ENCODE measurements around the gene NFIC.
"Not testable (repeated sequence)": the region's sequence is repeated elsewhere in the genome, so short reads cannot be mapped to it uniquely, and the experiment has no call there.

Gene NFIC

DNA sequence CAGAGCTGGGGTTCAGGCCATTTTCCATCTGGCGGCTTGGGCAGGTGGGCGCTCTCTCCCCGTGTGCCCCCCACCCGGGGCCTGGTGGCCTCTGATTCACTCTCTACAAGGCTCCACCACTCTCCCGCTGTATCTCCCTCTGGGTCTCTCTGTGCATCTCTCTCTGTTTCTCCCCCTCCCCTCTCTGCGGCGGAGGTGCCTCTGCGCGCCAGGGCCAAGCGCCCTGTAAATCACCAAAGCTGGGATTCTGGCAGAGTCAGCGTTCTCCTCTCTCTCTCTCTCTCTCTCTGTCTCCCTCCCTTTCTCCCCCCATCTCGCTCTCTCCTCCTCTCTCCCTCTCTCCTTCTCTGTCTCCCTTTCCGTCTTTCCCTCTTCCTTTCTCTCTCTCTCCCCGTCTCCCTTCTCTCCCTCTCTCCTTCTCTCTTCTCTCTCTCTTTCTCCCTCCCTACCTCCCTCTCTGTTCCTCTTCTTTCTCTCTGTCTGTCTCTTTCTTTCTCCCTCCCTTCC, 3.9 kb downstream of the NFIC start:
- Mint-ChIP-seq H3K27me3 (no peaks in the 10 kb centered on the region), H3K9me3 (no peaks in the 10 kb centered on the region), H3K4me3 (no peak overlapping the region), H3K36me3 (ENCODE audit: low read depth) (no peaks in the 10 kb centered on the region), H3K4me1 (ENCODE audit: low read depth) (peaks cover 45% of the 10 kb centered on the region), H3K27ac (no peak overlapping the region)

DNA sequence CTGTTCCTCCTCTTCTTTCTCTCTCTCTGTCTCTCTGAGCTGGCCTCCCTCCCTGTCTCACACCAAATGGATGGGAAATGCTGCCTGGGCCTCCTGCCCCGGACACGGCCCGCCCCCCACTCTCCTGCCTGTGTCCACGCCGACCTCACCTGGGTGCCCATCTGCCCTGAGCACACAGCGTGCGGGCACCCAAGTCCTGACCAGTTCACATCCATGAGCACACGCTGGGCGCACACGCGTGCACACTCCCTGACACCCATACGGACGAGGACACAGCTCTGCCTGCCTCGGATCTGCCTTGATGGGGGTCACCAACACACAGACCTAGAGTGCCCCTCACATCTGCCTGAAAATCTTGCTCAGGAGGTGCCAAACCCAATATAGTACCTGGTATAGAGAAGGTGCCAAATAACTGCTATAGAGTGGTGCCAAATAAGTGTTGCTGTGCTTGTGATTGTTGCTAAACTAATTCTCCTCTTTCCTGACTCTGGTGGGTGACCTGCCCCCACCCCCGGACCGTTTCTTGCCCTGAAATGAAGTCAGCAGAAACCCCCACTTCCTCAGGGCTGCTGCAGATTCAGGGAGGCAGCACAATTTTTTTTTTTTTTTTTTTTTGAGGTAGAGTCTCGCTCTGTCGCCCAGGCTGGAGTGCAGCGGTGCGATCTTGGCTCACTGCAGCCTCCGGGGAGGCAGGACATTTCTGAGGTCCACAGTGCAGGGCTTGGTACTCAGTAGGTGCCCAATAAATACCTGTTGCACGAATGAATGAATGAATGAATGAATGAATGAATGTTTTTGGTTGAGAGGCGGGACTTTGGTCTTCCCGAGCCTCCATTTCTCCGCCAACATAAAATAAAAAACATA, 4.6 kb downstream of the NFIC start:
- Mint-ChIP-seq H3K4me3 (no peak overlapping the region), H3K4me1 (ENCODE audit: low read depth) (peaks cover 40% of the 10 kb centered on the region), H3K27me3 (no peaks in the 10 kb centered on the region)

DNA sequence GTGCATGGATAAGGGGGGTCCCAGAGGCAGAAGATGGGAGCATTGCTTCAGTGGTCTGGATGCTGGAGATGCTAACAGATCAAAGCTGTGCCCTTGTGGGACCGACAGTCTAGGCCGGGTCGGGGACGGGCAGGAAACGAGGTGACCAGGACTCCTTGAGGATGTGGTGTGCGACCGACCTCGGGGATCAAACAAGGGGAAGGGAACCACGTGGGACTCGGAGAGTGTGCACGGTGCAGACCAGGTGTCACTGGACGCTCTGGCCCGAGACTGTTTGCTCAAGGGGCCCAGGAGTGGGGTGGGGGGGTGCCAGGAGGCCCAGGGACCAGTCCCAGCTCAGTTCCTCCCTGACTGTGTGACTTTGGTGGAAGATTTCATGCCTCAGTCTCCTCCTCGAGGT, 6.0 kb downstream of the NFIC start:
- no peaks in the 10 kb centered on the region for H3K36me3 Mint-ChIP-seq (ENCODE audit: low read depth)
- H3K4me1 Mint-ChIP-seq (ENCODE audit: low read depth) = peaks cover 40% of the 10 kb centered on the region
- no peak overlapping the region for H3K27ac Mint-ChIP-seq
- no peaks in the 10 kb centered on the region for H3K27me3 Mint-ChIP-seq
- H3K9me3 Mint-ChIP-seq = no peaks in the 10 kb centered on the region
- H3K4me3 Mint-ChIP-seq = no peak overlapping the region

More for the DNA sequence above, 4.6 kb downstream of the NFIC start:
- Mint-ChIP-seq H3K27ac (peak overlapping the region; percentile 26), H3K9me3 (no peaks in the 10 kb centered on the region), H3K36me3 (ENCODE audit: low read depth) (no peaks in the 10 kb centered on the region)

DNA sequence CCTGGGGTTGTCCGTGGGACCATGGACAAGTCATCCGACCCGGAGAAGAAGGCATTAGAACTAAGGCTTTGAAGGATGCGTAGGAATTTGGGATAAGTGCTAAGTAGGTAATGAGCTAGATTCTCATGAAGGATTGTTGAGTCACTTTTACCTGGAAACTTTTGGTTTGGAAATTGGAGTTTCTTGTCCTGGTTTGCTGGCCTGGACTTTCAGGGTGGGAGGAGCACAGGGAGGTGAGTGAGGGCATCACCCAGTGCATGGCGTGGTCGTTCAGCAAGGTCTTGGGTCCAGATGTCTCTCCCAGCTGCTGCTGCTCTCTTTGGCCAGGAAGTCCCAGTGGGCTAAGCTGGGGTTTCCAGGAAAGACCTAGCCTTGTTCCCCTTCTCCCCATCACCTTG, 7.6 kb downstream of the NFIC start:
- H3K27ac Mint-ChIP-seq = no peak overlapping the region
- no peaks in the 10 kb centered on the region for H3K27me3 Mint-ChIP-seq
- peaks cover 25% of the 10 kb centered on the region for H3K4me1 Mint-ChIP-seq (ENCODE audit: low read depth)
- H3K36me3 Mint-ChIP-seq (ENCODE audit: low read depth) = no peaks in the 10 kb centered on the region
- no peak overlapping the region for H3K4me3 Mint-ChIP-seq
- no peaks in the 10 kb centered on the region for H3K9me3 Mint-ChIP-seq

DNA sequence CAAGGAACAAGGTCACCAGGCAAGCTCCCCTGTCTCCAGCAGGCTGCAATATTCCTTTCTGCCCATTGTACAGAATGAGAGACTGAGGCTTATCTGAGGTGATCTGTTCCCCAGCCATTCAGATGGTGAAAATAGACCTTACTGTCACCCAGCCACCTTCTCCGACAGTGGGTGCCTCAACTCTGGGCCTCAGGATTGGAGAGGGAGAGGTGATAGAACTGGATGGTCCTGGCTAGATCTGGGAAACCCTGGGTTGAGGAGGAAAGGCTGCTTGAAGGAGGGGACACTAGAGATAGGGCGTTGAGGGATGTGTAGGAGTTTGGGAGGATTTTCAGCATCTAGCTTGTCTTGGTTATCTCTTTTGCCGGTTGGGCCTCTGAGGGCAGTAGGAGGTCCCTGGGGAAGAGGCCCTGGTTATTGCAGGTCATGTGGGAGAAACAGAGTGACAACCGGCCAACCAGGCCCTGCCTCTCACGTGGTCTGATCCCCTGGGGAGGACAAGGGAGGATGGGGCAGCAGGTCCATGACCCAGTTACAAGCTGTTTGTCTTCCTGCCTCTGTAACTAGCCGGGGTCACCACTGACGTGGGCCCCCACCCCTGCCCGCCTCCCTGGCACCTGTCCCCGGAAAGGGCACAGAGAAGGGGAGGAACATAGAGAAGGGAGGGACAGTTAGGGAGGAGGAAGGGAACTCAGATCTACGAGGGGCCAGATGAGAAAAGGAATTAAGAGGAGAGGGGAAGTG, 8.2 kb downstream of the NFIC start:
- peaks cover 21% of the 10 kb centered on the region for H3K4me1 Mint-ChIP-seq (ENCODE audit: low read depth)
- H3K27ac Mint-ChIP-seq = no peak overlapping the region
- H3K9me3 Mint-ChIP-seq = no peaks in the 10 kb centered on the region
- H3K27me3 Mint-ChIP-seq = no peaks in the 10 kb centered on the region
- no peak overlapping the region for H3K4me3 Mint-ChIP-seq
- H3K36me3 Mint-ChIP-seq (ENCODE audit: low read depth) = no peaks in the 10 kb centered on the region

DNA sequence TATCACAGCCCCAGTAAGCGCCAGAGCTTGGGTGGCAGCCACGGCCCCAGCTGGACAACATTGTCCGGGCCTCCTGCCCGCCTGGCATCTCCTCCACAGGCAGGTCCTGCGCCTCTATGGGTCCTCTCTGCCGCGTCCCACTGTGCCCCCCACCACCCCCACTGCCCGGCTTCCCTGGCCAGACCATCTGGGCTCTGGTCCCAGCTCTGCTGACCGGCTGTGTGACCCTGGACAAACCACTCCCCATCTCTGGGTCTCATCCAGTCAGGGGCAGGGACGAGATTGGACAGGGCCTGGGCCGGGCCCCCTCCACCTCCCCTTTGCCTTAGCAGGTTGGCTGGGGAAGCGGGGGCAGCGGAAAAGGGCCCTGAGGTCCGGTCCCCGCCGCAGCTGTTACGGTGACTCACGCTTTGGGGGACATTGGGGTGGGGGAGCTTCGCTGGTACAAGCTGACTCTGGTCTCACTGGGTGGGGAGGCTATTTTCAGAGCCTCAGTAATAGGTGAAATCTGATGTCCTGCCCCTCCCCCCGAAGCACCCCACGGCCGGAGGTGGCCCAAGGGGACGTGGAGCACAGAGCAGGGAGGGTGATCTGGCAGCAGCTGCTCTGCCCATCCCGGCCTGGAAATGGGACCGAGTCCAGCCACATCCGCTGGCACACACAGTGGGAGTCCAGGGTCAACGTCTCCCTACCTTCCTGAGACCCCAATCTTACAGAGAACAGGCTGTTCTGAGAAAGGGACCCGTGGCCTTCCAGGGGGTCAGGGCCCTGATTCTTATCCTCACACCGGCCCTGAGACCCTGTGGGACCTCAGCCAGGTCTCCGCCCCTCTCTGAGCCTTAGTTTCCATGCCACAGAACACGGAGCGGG, 9.1 kb downstream of the NFIC start:
- H3K4me3 Mint-ChIP-seq = no peak overlapping the region
- no peaks in the 10 kb centered on the region for H3K9me3 Mint-ChIP-seq
- no peaks in the 10 kb centered on the region for H3K36me3 Mint-ChIP-seq (ENCODE audit: low read depth)
- no peak overlapping the region for H3K27ac Mint-ChIP-seq
- H3K4me1 Mint-ChIP-seq (ENCODE audit: low read depth) = peaks cover 11% of the 10 kb centered on the region
- H3K27me3 Mint-ChIP-seq = no peaks in the 10 kb centered on the region

DNA sequence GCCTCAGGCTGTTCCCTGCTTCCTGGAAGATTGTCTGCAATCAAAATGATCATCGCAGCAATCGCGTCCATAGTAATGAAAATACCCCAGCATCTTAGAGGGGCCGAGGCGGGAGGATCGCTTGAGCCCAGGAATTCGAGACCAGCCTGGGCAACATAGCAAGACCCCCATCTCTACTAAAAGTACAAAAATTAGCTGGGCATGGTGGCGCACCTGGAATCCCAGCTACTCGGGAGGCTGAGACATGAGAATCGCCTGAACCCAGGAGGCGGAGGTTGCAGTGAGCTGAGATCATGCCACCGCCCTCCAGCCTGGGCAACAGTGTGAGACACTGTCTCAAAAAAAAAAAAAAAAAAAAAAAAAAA, 9.7 kb downstream of the NFIC start:
- H3K27me3 Mint-ChIP-seq; H3K27ac Mint-ChIP-seq; H3K36me3 Mint-ChIP-seq (ENCODE audit: low read depth); H3K4me1 Mint-ChIP-seq (ENCODE audit: low read depth); H3K4me3 Mint-ChIP-seq; H3K9me3 Mint-ChIP-seq: not testable (repeated sequence)

DNA sequence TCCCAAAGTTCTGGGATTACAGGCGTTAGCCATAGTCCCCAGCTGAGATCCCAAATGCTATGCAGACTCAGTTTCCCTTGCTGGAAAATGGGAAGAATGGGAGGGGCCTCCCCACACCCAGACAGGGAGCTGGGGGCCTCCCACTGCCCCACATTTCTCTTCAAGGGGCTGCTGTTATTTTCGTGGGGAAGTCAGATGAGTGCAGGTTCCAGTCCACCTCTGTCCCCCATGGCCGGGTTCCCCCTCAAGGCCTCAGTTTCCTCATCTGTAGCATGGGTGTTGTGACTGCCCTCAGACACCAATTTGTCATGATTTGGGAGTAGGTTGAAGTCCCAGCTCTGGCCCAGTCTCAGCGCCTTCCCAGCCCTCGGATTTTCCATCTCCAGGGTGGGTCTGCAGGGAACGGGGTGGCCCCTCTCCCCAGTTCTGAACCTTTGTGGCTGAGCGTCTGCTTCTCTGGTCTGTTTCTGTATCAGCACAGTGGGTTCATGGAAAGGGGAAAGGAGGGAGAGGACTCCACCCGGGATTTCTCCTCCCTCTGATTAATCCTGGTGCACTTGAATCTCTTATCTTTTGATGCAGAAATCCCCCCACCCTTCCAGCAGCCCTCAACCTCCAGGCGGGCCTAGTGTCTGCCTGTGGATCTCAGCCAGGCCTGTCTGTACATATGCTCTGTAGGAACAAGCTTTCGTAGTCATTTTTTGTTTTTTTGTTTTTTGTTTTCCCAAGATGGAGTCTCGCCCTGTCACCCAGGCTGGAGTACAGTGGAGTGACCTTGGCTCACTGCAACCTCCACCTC, 12.2 kb downstream of the NFIC start:
- Mint-ChIP-seq H3K36me3 (ENCODE audit: low read depth) (peaks cover 12% of the 10 kb centered on the region), H3K9me3 (no peaks in the 10 kb centered on the region), H3K4me3 (no peak overlapping the region), H3K27ac (no peak overlapping the region), H3K4me1 (ENCODE audit: low read depth) (no peaks in the 10 kb centered on the region), H3K27me3 (no peaks in the 10 kb centered on the region)

DNA sequence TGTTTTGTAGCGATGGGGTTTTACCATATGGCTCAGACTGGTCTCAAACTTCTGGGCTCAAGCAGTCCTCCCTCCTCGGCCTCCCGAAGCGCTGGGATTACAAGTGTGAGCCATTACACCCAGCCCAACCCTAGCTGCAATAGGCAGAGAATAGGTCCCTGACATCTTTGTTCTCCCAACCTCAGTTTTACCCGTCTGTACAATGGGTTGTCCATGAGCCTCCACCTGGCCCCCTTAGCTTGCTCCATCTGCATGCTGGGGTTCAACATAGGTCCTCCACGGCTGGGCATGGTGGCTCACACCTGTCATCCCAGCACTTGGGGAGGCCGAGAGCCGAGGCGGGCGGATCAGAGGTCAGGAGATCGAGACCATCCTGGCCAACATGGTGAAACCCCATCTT, 14.4 kb downstream of the NFIC start:
- no peak overlapping the region for H3K27ac Mint-ChIP-seq
- no peaks in the 10 kb centered on the region for H3K27me3 Mint-ChIP-seq
- H3K36me3 Mint-ChIP-seq (ENCODE audit: low read depth) = peaks cover 12% of the 10 kb centered on the region
- H3K4me3 Mint-ChIP-seq = no peak overlapping the region
- no peaks in the 10 kb centered on the region for H3K9me3 Mint-ChIP-seq
- no peaks in the 10 kb centered on the region for H3K4me1 Mint-ChIP-seq (ENCODE audit: low read depth)

DNA sequence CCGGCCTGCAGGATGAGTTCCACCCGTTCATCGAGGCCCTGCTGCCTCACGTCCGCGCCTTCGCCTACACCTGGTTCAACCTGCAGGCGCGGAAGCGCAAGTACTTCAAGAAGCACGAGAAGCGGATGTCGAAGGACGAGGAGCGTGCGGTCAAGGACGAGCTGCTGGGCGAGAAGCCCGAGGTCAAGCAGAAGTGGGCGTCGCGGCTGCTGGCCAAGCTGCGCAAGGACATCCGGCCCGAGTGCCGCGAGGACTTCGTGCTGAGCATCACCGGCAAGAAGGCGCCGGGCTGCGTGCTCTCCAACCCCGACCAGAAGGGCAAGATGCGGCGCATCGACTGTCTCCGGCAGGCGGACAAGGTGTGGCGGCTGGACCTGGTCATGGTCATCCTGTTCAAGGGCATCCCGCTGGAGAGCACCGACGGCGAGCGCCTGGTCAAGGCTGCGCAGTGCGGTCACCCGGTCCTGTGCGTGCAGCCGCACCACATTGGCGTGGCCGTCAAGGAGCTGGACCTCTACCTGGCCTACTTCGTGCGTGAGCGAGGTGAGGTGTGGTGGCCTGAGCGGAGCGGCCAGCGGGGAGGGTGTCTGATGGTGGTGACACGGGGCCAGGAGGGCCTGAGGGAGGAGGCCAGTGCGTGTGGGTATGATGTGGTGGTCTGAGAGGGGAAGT, 15.5 kb downstream of the NFIC start:
- Mint-ChIP-seq H3K4me3 (no peak overlapping the region), H3K27ac (no peak overlapping the region), H3K36me3 (ENCODE audit: low read depth) (peaks cover 12% of the 10 kb centered on the region), H3K9me3 (no peaks in the 10 kb centered on the region), H3K27me3 (no peaks in the 10 kb centered on the region), H3K4me1 (ENCODE audit: low read depth) (no peaks in the 10 kb centered on the region)

DNA sequence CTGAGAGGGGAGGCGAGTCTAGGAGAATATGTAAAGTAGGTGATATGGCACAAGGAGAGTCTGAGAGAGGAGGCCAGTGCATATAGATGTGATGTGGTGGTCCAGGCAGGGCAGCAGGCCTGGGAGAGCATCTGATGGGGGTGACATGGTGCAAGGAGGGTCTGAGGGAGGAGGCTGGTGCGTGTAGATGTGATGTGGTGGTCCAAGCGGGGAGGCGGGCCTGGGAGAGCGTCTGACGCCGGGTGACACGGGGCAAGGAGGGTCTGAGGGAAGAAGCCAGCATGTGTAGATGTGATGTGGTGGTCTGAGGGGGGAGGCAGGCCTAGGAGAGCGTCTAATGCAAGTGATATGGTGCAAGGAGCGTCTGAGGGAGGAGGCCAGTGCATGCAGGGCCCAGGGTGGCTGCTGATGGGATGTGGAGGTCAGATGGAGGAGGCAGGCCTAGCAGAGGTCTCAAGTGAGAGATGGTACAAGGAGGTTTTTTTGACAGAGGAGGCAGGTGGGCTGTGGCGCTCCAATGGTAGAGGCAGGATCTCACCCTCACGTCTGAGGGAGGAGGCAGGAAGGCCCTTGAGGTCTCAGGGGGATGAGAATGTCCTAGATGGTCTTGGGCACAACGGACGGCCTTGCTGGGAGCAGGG, 16.2 kb downstream of the NFIC start:
- H3K27me3 Mint-ChIP-seq = no peaks in the 10 kb centered on the region
- no peak overlapping the region for H3K27ac Mint-ChIP-seq
- H3K4me3 Mint-ChIP-seq = no peak overlapping the region
- H3K4me1 Mint-ChIP-seq (ENCODE audit: low read depth) = no peaks in the 10 kb centered on the region
- peaks cover 12% of the 10 kb centered on the region for H3K36me3 Mint-ChIP-seq (ENCODE audit: low read depth)
- no peaks in the 10 kb centered on the region for H3K9me3 Mint-ChIP-seq

DNA sequence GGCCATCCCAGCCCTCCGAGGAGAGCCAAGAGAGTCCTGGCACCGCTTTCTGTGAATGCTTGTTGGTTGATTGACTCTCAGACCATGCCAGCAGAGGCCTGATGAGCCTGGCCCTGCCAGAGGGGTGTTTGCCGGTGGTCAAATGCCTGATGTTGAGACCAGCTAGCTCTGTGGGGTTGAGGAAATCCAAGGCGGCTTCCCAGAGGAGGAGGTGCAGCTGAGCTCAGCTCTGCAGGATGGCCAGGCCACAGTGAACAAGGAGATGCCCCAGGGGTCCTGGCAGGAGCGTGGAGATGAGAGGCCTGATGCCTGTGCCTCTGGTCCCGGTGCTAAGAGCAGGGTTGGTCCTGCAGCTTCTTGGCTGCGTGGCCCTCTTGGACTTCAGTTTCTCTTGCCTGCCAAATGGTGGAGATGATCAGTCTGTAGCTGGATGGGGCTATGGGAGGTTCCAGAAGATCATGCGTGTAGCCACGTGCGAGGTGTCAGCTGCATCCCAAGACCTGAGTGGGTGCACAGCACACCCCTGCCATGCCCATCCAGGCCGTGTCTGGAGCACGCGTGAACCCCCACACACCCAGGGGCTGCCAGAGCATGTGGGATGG, 16.8 kb downstream of the NFIC start:
- H3K27ac Mint-ChIP-seq = no peak overlapping the region
- H3K27me3 Mint-ChIP-seq = no peaks in the 10 kb centered on the region
- peaks cover 1% of the 10 kb centered on the region for H3K4me1 Mint-ChIP-seq (ENCODE audit: low read depth)
- H3K4me3 Mint-ChIP-seq = no peak overlapping the region
- no peaks in the 10 kb centered on the region for H3K9me3 Mint-ChIP-seq
- H3K36me3 Mint-ChIP-seq (ENCODE audit: low read depth) = peaks cover 12% of the 10 kb centered on the region
